ENCODE results near the gene CCNL2.

DNA sequence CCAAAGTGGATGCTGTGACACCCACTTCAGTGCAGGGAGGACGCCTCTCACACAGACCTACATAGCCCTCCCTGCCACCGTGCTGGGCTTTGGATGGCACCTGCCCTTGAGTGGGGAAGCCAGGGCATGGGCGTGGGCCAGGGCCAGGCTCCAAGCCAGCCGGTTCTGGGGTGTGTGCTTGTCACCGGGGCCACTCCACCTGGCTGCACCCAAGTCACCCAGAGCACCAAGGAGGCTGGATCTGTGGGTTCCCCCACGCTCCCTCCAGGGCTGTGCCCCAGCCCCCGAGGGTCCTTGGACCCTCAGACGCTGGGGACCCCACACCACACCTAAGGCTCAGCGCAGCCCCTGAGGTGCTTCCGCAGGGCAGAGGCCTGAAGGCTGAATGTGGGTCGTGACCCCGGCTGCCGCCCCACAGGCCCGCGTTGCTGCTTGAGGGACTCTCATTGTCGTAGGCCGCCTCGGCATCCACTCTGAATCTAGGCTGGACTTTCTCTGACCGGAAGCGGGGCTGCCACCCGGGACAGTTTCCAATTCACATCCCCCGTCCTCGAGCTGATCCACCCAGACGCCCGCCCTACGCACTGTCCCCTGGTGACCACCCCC lies 42.2 kb downstream of the CCNL2 start:
- TF ChIP-seq, protein P1, sequence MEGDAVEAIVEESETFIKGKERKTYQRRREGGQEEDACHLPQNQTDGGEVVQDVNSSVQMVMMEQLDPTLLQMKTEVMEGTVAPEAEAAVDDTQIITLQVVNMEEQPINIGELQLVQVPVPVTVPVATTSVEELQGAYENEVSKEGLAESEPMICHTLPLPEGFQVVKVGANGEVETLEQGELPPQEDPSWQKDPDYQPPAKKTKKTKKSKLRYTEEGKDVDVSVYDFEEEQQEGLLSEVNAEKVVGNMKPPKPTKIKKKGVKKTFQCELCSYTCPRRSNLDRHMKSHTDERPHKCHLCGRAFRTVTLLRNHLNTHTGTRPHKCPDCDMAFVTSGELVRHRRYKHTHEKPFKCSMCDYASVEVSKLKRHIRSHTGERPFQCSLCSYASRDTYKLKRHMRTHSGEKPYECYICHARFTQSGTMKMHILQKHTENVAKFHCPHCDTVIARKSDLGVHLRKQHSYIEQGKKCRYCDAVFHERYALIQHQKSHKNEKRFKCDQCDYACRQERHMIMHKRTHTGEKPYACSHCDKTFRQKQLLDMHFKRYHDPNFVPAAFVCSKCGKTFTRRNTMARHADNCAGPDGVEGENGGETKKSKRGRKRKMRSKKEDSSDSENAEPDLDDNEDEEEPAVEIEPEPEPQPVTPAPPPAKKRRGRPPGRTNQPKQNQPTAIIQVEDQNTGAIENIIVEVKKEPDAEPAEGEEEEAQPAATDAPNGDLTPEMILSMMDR (IDR thresholded peaks at IDR 0.05; ENCODE audit: low read depth, low read length) = no peak
- no peak for TF ChIP-seq POLR2A (IDR thresholded peaks at IDR 0.05; ENCODE audit: extremely low read depth, insufficient read length)
- TF ChIP-seq, protein P2, sequence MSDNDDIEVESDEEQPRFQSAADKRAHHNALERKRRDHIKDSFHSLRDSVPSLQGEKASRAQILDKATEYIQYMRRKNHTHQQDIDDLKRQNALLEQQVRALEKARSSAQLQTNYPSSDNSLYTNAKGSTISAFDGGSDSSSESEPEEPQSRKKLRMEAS (IDR thresholded peaks at IDR 0.05; ENCODE audit: low read depth, low read length) = no peak
